AG08396 (cell line): Measurements from ENCODE around the gene JAG2.

ENCODE experiments used
- DNase-seq: peaks from one replicate; pipeline ENCODE4 v3.0.0; 2012; ENCODE audit warnings: low spot score, mixed read lengths

JAG2 gene

DNA sequence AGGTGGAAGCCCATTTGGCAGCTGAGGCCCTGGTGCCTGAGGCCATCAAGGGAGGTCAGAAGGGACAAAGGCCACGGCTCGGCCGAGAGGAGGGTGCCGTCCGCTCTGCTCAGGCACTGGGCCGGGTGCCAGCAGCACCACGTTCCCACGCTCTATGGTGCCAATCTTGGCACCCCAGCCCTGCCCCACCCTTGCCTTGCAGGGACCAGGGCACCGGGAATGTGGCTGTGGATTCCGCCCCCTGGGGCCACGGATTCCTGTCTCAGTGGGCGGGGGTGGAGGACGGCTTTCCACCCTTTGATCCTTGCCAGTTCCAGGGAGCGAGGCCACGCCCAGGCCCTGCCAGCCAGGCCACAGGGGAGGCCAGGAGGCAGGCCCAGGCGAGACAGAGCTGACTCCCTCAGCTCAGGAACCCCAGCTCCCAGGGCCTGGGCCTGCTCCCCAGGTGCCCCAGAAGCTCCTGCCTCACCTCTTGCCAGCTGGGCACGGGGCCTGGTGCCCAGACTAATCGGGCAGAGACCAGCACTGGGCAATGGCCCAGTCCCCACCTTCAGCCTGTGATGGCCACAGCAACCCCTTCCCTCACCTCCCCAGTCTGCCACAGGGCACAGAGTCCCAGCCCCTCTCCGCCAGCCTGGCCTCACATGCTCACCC lies 76.9 kb downstream of the JAG2 start:
- peak; percentile 70 for DNase-seq

DNA sequence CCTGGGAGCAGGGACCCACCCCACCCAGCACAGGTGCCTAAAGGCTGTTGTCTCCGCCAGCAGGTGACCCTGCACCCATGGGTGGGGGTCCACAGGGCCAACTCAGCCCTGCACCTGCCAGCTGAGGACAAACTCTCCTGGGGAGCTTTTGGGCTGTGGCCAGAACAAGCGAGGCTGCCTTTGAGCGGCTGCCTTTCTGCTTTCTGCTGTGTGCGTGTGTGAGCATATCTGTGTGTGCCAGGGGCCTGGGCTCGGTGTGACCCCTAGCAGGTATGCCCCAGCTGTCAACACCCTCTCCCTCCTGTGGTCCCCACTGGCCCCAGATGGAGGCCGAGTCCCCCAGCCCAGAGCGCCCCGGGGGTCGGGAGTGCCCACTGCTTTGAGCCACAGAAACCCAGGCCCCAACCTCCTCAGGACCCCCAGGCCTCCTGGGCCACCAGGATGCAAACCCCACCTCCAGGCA lies 77.5 kb downstream of the JAG2 start:
- DNase-seq = peak; percentile 8
